ENCODE measurements around the gene SIAH3.

Gene SIAH3

GRCh38 chr13:45861322-45861721 is 9.8 kb upstream of the SIAH3 start:
- DNase-seq: no peak

- DNase-seq: no peak
These were observed 8.7 kb upstream of the SIAH3 start for GRCh38 chr13:45860240-45860639.

DNA sequence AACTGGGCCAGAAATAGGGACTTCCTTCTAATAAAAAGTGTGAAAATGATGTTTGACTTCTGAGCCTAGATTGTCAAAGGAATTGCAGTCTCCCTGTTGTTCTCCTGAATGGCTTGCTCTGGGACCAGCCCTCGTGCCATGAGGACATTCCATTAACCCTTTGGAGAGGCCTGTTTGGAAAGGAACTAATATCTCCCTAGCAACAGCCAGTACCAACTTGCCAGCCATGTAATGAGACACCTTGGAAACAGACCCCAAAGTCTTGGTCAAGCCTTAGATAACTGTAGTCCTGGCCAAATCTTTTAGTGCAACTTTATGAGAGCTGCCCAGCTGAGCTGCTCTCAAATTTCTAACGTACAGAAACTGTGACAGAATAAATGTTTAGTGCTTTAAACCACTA is 8.2 kb upstream of the SIAH3 start:
- no peak for DNase-seq

GRCh38 chr13:45852494-45852893 is 941 bp upstream of the SIAH3 start:
- DNase-seq: no peak

DNA sequence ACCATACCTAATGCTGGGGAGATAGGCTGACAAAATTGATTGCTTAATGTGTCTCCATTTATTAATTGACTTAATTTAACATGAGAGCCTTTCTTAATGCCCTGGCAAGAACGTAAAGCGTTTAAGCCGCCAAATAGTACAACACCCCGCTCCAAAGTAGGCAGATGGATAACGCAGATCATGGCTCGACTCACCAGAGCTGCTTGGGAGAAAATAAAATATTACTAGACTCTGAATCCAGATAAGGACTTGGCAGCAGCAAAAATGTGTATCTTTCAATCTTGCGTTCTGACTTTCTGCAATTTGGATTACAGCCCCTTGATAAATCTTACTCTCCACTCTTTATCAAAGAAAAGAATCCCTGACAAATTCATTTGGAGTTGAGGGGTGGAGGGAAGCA is 403 bp upstream of the SIAH3 start:
- no peak for DNase-seq

GRCh38 chr13:45850027-45850613 is 1.4 kb downstream of the SIAH3 start:
- DNase-seq: no peak

GRCh38 chr13:45849408-45849807 is 2.1 kb downstream of the SIAH3 start:
- no peak for DNase-seq

DNA sequence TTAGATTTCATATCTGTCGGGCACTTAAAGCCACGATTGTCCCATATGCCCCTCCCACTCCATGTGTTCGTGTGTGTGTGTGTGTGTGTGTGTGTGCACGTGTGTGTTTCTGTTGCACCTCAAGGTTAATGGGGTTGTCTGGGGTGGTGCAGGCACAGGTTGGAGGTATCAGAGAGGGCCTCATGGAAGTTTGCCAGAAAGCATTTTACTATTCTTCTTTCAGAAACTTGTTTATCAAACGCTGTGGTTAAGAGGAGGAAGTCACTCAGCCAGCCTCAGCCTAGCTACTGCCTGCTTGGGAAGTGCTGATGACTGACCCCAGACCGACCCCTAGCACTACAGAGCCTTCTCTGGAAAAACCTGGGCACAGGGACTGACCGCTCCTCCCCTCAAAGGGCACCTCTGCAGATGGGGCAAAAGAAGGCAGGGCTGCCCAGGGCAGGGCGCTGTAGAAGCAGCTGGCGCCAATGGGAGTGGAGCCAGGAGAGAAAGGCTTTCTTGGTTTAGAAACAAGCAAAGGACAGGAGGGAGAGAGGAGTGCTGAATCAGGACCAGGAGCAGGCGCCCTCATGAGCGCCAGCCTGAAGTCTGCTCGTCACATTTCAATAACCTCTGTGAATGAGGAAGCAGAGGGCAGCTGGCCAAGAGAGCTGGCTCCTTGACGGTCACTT is 3.9 kb downstream of the SIAH3 start:
- DNase-seq: peak; percentile 29

DNA sequence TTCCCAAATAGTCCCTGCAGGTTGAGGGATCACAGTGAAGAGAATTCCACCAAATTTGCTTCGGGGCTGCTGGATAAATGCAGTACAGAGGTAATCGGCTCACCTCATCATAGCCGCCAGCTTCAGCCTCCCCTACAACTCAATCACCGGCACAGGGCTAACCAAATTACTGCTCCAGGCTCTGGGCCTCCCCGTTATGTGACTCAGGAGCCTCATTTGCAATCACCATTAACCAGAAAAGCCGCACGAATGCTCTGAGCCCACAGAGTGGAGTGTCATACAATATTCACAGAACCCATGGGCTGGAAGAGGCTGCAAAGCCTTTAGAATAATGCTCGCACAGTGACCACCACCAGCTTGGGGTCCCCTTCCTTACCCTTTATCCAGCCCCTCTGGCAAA is 4.9 kb downstream of the SIAH3 start:
- no peak for DNase-seq

GRCh38 chr13:45838171-45838745 is 13.3 kb downstream of the SIAH3 start:
- DNase-seq: no peak

- no peak for DNase-seq
These were observed 14.4 kb downstream of the SIAH3 start for GRCh38 chr13:45837111-45837510.

GRCh38 chr13:45834411-45834994 is 17.1 kb downstream of the SIAH3 start:
- DNase-seq: no peak

GRCh38 chr13:45833663-45834375 is 17.7 kb downstream of the SIAH3 start:
- no peak for DNase-seq

DNA sequence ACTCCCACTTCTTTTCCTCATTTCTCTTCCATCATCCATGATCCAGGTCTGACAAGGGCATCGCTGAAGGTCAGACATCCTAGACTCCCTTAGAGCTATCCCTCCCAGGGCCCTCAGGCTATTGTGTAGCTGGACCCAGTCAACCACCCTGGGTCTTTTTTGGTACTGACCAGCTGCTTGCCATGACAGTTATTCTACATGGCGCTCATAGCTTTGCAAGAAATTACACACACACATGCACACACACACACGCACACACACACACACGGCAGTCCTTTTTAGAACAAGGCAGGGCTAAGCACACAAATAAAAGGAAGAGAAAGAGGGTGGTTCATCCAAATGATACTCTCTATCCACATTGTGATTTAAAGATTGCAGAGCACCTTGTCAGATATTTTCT is 18.3 kb downstream of the SIAH3 start:
- no peak for DNase-seq

GRCh38 chr13:45831851-45832250 is 19.7 kb downstream of the SIAH3 start:
- DNase-seq: no peak

GRCh38 chr13:45830121-45830520 is 21.4 kb downstream of the SIAH3 start:
- no peak for DNase-seq

- DNase-seq: no peak
These were observed 23.1 kb downstream of the SIAH3 start for GRCh38 chr13:45828256-45828968.

DNA sequence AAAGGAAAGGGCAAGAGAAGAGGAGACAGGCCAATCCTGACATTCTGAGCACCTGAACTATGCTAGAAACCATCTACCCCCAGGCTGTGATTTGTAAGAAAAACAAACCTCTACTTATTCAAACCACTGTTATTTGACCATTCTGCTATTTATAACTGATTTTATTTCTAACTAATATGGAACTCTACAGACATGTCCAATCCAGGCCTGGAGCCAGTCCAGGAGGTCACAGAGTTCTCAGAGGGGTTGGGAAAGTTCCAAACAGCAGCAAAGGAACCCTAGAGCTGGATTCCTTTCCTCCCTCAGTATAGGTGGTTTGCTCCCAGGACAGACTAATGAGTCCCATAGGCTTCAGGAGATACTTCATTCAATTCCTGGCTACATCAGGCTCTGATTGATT is 24.2 kb downstream of the SIAH3 start:
- no peak for DNase-seq

DNA sequence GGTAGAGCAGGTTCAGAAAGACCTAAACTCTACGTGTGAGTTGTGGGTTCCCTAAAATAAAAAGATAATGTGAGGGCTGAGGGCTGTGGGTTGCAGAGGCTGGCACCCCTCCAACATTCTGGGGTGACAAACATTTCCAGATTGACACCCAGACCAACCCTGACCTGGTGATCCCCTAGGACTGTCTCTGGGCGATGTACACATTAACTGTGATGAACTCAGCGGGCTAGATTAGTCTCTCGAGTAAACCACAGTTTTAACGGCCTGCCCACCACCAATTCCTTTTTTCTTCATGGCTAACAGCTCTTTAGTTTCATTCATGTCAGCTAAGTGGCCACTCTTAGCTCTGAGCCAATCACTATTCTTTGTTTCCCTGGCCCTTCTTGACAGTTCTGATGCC is 24.8 kb downstream of the SIAH3 start:
- DNase-seq: no peak

DNA sequence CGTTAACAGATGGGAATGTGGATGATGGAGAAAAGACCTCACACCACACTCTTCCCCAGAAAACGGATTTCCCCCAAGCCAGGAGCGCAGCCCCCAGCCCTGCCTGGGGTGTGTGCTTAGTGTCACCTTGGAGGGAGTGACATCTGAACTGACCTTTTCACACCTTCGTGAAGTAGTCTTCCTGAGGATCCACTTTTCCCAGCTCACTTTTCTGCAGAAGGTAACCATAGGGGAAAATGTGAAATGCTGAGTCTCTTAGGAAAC is 26.2 kb downstream of the SIAH3 start:
- no peak for DNase-seq

DNA sequence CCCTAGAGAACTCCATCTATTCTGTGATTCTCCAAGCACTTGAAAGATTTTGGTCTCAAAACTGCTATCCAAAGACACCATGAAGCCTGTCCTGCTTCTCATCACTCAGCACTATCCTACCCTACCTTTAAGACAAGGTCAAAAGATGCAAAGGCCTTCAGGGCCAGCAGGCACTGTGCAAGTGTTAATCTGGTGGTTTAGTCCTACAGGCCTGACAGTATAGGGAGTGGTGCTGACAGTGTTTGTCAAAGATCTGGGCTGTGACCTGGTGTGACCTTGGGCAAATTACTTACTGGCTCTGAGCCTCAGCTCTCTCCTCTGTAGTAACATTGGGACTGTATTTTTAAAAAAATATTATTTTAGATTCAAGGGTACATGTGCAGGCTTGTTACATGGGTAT is 28.0 kb downstream of the SIAH3 start:
- DNase-seq: no peak

DNA sequence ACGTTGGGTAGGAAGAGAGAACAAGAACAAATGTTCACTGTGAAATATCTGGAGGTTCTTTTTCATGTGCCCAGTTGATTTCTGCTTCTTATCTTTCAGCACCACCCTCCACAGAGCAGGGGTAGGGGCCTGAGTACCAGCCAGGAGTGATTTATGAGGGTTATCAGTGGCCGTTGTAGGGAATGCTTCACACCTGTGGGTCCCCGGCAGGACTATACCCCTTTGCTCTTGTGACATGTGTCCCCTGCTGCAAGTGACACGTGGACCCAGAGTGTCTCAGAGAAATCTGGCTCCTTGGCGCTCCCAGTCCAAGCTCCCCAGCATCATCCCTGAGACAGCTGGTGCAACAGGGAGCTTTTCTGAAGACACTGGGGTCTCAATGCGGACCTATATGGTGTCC is 29.7 kb downstream of the SIAH3 start:
- DNase-seq: no peak

DNA sequence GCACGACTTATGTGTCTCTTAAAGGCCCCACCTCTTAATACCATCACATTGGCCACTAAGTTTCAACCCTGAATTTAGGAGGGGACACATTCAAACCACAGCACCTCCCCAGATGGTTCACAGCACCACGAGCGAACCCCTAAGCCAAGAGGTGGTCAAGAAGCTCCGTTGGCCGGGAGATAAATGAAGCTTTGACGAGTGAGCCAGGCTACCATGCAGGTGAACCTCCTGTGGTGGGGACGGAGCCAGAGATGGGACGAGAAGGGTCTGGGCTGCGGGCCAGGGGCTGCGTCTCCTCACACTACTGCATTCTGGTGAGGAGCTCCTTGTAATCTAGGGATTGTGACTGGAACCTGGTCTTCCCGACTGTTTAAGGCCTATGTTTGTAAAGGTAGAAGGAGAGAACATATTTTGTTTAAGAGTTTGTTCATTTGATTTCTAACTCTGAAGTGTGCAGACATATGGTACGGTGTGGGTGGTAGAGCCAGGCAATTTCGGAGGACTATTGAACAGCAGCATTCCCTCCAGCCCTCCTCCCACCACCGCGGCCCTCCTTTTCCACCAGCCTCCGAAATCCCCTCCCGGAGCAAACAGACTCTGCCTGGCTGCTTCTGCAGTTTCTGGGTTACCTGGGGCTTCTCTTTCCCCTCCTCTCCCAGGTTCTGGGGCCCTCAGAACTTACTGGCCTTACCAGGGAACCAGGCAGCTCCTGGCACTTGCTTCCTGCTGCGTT is 31.3 kb downstream of the SIAH3 start:
- no peak for DNase-seq
